ENCODE measurements around the gene HEATR1.

DNA sequence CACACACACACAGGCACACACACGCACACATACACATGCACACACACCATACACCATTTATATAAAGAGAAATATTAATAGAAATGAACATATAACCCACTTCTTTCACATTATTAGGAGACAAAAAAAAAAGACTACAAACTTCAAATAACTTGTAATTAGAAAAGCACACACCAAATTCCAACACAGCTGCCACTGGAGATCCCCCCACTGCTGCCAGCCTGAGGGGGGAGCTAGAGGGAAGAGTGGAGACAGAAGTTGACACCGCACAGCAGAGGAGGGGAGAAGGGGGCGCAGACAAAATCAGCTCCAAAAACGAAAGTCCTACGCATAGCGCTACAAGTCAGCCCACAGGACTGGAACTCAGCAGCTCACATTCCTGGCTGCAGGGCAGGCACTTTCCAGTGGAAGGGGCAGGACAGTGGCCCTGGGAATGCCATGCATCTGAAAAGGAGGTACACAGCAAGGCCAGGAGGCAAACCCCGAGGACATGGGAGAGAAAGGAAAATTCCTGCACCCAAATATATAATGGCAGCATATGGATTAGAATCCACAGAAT lies 44.0 kb downstream of the HEATR1 start:
- no peak for TF ChIP-seq CTCF (IDR thresholded peaks at IDR 0.05)
- no peak for TF ChIP-seq POLR2A (IDR thresholded peaks at IDR 0.05)

Data from uterus (tissue), 2 donors.